ENCODE results near the gene S100A8.
"Not testable (repeated sequence)": the region's sequence is repeated elsewhere in the genome, so short reads cannot be mapped to it uniquely, and the experiment has no call there.

S100A8 gene

GRCh38 chr1:153390938-153391710, at the start of gene S100A8:
Gene S100A8 (minus strand): TSS chr1:153391073. CDS start chr1:153390535, 538 bp downstream.
- DNase-seq = peak; percentile 82

- DNase-seq = no peak
These were observed 48.4 kb upstream of the S100A8 start for GRCh38 chr1:153439273-153439672.

GRCh38 chr1:153438599-153438998, 47.7 kb upstream of the S100A8 start:
- DNase-seq = no peak

GRCh38 chr1:153437236-153437635, 46.4 kb upstream of the S100A8 start:
- no peak for DNase-seq

- no peak for DNase-seq
These were observed 44.0 kb upstream of the S100A8 start for GRCh38 chr1:153434746-153435455.

GRCh38 chr1:153432874-153433681, 42.2 kb upstream of the S100A8 start:
- DNase-seq = no peak

- DNase-seq = no peak
These were observed 41.1 kb upstream of the S100A8 start for GRCh38 chr1:153431928-153432327.

GRCh38 chr1:153431427-153431826, 40.6 kb upstream of the S100A8 start:
- no peak for DNase-seq

- DNase-seq = no peak
These were observed 40.1 kb upstream of the S100A8 start for GRCh38 chr1:153431002-153431401.

- peak; percentile 22 for DNase-seq
These were observed 39.7 kb upstream of the S100A8 start for GRCh38 chr1:153430561-153430960.

- DNase-seq = no peak
These were observed 39.3 kb upstream of the S100A8 start for GRCh38 chr1:153430166-153430553.

GRCh38 chr1:153429266-153430165, 38.6 kb upstream of the S100A8 start:
- DNase-seq = peak; percentile 95

- DNase-seq = peak; percentile 35
These were observed 37.9 kb upstream of the S100A8 start for GRCh38 chr1:153428791-153429190.

- no peak for DNase-seq
These were observed 37.3 kb upstream of the S100A8 start for GRCh38 chr1:153428073-153428638.

GRCh38 chr1:153426809-153427208, 35.9 kb upstream of the S100A8 start:
- no peak for DNase-seq

- DNase-seq = no peak
These were observed 31.7 kb upstream of the S100A8 start for GRCh38 chr1:153422450-153423068.

GRCh38 chr1:153420306-153420705, 29.4 kb upstream of the S100A8 start:
- DNase-seq = no peak

- DNase-seq = not testable (repeated sequence)
These were observed 28.5 kb upstream of the S100A8 start for GRCh38 chr1:153419436-153419793.

GRCh38 chr1:153418758-153419435, 28.0 kb upstream of the S100A8 start:
- not testable (repeated sequence) for DNase-seq

- DNase-seq = no peak
These were observed 26.4 kb upstream of the S100A8 start for GRCh38 chr1:153417136-153417888.
